Measurements from ENCODE around the gene MANF. TPM values are rescaled to one million over a fixed set of nuclear protein-coding genes. Genes with fewer than 3 reads are reported as not detected.

Gene MANF
- total and polyA plus RNA-seq, 2 of the 4 experiments (the other 2 are of a cell fraction), result 65.4 to 122 TPM

DNA sequence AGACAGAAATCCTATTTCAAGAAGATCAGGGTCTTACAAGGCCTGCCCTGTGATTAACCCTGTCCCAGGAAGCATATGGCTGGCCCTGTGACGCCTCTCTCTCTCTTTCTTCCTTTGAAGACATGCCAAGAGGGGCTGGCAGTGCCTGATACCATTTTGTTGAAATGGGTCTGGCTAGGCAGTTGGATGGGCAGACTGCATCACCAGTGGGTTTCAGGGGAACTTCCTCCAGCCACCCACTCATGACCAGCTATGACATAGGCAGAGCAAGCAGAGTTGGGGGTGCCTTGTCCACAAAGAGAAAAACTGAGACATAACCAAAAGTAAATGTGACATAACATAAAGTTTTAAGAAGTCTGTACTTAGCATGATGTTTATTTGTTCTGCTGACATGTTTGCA, 31.4 kb upstream of the MANF start:
- in situ Hi-C loops (cut with MboI; ENCODE audit: low sequenced_read_pairs), result no loop called here
- Histone ChIP-seq H3K4me1 (ENCODE audit: control insufficient read depth, insufficient read depth, low read length) (no peaks in the 10 kb centered on the region), H2AFZ (replicated peaks; ENCODE audit: low read length, poor library complexity) (no peak overlapping the region), H3K4me3 (ENCODE audit: insufficient read depth, low read depth, low read length) (no peak overlapping the region), H2AK9ac (replicated peaks; ENCODE audit: low read depth, low read length, poor library complexity) (no peak overlapping the region), H3K9ac (ENCODE audit: low read depth, low read length) (no peak overlapping the region), H3K9me3 (ENCODE audit: control insufficient read depth, insufficient read depth, low read length) (no peaks in the 10 kb centered on the region), H2BK120ac (ENCODE audit: low read depth, low read length) (no peak overlapping the region), H4K20me1 (ENCODE audit: insufficient read depth, low read length) (no peaks in the 10 kb centered on the region), H3K14ac (replicated peaks; ENCODE audit: low read depth, low read length) (no peak overlapping the region), H4K5ac (ENCODE audit: low read depth, low read length) (no peak overlapping the region), H2BK20ac (ENCODE audit: low read depth, low read length) (no peak overlapping the region), H2BK15ac (ENCODE audit: low read depth, low read length) (no peak overlapping the region), H2BK5ac (ENCODE audit: low read depth, low read length, poor library complexity, severe bottlenecking) (no peak overlapping the region), H3K56ac (ENCODE audit: extremely low read depth, insufficient read depth, low read length) (no peak overlapping the region), H3K27me3 (ENCODE audit: control insufficient read depth, insufficient read depth, low read length) (peaks cover 6% of the 10 kb centered on the region; the same call in 1 of the 2 replicates), H3K4me2 (ENCODE audit: low read depth, low read length) (no peak overlapping the region), H4K8ac (ENCODE audit: low read depth in 2 of 2, low read length in 2 of 2) (no peak overlapping the region), H3K4ac (ENCODE audit: low read depth, low read length) (no peak overlapping the region), H3K27ac (ENCODE audit: insufficient read depth, low read length) (no peak overlapping the region), H3K23ac (ENCODE audit: low read depth, low read length) (no peak overlapping the region), H3K9me1 (ENCODE audit: insufficient read depth, low read length) (no peaks in the 10 kb centered on the region), H4K91ac (ENCODE audit: insufficient read depth, low read depth, low read length) (no peak overlapping the region), H2AK5ac (ENCODE audit: low read depth, low read length) (no peak overlapping the region), H3K36me3 (ENCODE audit: control insufficient read depth, insufficient read depth, low read length) (no peaks in the 10 kb centered on the region), H3K79me1 (ENCODE audit: low read depth in 1 of 2, low read length in 2 of 2) (no peaks in the 10 kb centered on the region), H3K18ac (ENCODE audit: low read depth, low read length) (no peak overlapping the region)
- POLR2A ChIA-PET (ENCODE audit: unreplicated experiment), result no interaction called here
- TF ChIP-seq BHLHE40 (IDR thresholded peaks at IDR 0.05; ENCODE audit: low read depth, low read length) (no peak), CEBPB (IDR thresholded peaks at IDR 0.05; ENCODE audit: low read depth, low read length) (no peak), MXI1 (IDR thresholded peaks at IDR 0.05; ENCODE audit: borderline replicate concordance, low read depth, low read length) (no peak), RCOR1 (IDR thresholded peaks at IDR 0.05; ENCODE audit: insufficient replicate concordance, low read length) (no peak)
- TF ChIP-seq, protein P1, sequence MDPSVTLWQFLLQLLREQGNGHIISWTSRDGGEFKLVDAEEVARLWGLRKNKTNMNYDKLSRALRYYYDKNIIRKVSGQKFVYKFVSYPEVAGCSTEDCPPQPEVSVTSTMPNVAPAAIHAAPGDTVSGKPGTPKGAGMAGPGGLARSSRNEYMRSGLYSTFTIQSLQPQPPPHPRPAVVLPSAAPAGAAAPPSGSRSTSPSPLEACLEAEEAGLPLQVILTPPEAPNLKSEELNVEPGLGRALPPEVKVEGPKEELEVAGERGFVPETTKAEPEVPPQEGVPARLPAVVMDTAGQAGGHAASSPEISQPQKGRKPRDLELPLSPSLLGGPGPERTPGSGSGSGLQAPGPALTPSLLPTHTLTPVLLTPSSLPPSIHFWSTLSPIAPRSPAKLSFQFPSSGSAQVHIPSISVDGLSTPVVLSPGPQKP (IDR thresholded peaks at IDR 0.05; ENCODE audit: borderline replicate concordance, low read depth, low read length), result no peak
- no TSS peak for BruUV-seq (replicated peaks)
- CTCF ChIA-PET, result no interaction called here
- DNase-seq (peak; percentile 37), ATAC-seq (ENCODE audit: low read depth) (peak; percentile 50; the same call in 1 of the 2 replicates)
- intact Hi-C loops (cut with micrococcal nuclease), result loop anchor here (1.0 kb wide), 1 partner anchor 13 kb away; no protein-coding TSS in a partner anchor
- dilution Hi-C loops (cut with HindIII; ENCODE audit: low sequenced_read_pairs, unreplicated experiment), result loop anchor here (25.0 kb wide), 1 partner anchor 241 kb away; no protein-coding TSS in a partner anchor
- WGBS, 2 experiments (ENCODE audit: extremely low coverage in 2 of 2, insufficient read length in 1 of 2), result no CpG with 5 or more reads among the region's 1 CpG

Measured in IMR-90 (cell line).